RWPE1 (cell line): ENCODE results near the gene CSNK1G2.

Source experiments
- CTCF ChIA-PET: fragments of 350-600 bp; sonication (Branson Sonifier 250); formaldehyde crosslinking; extraction: SDS; loops from one replicate; lab custom pipeline; 2021; lab: Yijun Ruan, JAX
- POLR2A ChIA-PET: fragments of 400-600 bp; formaldehyde crosslinking; extraction: SDS; loops from one replicate; lab custom pipeline; 2020; ENCODE audit warnings: antibody characterized with exemption; ENCODE audit not compliant: low non-redundant PET; lab: Yijun Ruan, JAX
- DNase-seq: peaks from one replicate; pipeline ENCODE4 v3.0.0; 2012; ENCODE audit warnings: low spot score
- H3K27ac ChIP-seq: fragments of 450-650 bp; 2 replicates; pipeline ENCODE4 v1.5.1; 2017
- CTCF ChIP-seq: fragments of 450-650 bp; conservative IDR thresholded peaks from 2 replicates; pipeline ENCODE4 v1.5.1; 2017; ENCODE audit warnings: low read depth, mild to moderate bottlenecking

Gene CSNK1G2

GRCh38 chr19:2026770-2027169 lies 85.8 kb downstream of the CSNK1G2 start:
- ChIA-PET CTCF (no interaction called here), POLR2A (no interaction called here)
- DNase-seq, result no peak
- no peak for TF ChIP-seq CTCF
- H3K27ac ChIP-seq, result peak overlapping the region; percentile 99

- POLR2A ChIA-PET, result no interaction called here
- no peak for TF ChIP-seq CTCF
- peak overlapping the region; percentile 99 for H3K27ac ChIP-seq
These were observed 86.4 kb downstream of the CSNK1G2 start for GRCh38 chr19:2027361-2027760.

More at GRCh38 chr19:2027361-2027760, 86.4 kb downstream of the CSNK1G2 start:
- no peak for DNase-seq
- CTCF ChIA-PET, result no interaction called here
